Measurements from ENCODE around the gene PIAS2.
"Not testable (repeated sequence)": the region's sequence is repeated elsewhere in the genome, so short reads cannot be mapped to it uniquely, and the experiment has no call there.

The PIAS2 gene

DNA sequence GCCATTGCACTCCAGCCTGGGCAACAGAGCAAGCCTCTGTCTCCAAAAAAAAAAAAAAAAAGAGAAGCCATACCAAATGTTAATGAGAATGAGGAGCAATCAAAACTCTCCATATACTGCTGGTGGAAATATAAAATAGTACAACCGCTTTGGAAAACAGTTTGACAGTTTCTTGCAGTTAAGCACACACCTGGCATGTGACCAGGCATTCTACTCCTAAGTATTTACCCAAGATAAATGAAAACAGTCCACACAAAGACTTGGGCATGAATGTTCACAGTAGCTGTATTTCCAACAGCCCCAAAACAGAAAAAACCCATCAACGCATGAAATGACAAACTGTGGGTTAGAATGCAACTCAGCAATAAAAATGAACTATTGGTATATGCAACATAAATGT is 84.5 kb downstream of the PIAS2 start:
- no peak for DNase-seq (ENCODE audit: low spot score)
- FAIRE-seq: no peak

DNA sequence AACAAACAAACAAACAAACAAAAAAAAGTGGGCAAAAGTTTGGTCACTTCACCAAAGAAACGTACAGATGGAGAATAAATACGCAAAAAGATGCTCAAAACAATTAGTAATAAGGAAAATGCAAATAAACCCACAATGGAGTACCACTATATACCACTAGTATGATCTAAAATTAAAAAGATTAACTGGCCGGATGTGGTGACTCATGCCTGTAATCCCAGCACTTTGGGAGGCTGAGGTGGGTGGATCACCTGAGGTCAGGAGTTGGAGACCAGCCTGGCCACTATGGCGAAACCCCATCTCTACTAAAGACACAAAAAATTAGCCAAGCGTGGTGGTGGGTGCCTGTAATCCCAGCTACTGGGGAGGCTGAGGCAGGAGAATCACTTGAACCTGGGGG is 84.9 kb downstream of the PIAS2 start:
- not testable (repeated sequence) for DNase-seq (ENCODE audit: low spot score); FAIRE-seq

GRCh38 chr18:46831434-46831833 is 85.9 kb downstream of the PIAS2 start:
- FAIRE-seq (no peak), DNase-seq (ENCODE audit: low spot score) (no peak)

- no peak for FAIRE-seq
Measured at GRCh38 chr18:46830633-46831032, 86.7 kb downstream of the PIAS2 start.

DNA sequence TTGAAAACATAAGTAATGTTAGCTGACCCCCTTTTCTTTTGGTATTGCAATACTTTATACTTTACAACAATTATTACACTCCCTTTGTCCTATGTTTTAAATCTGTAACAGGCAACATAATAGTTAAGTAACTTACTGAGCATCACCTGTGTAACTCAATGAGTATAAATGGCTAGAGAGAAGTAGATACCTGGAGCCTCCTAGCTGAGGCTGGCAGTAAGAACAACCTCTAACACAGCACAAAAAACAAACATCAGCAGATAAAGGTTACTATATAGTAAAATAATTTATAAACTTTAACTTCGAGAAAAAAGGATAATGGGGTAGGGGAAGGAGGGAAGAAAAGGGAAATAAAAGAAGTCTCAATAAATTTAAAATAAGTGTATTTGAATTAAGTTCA is 87.4 kb downstream of the PIAS2 start:
- FAIRE-seq: no peak
- DNase-seq (ENCODE audit: low spot score): no peak

More at GRCh38 chr18:46830633-46831032, 86.7 kb downstream of the PIAS2 start:
- no peak for DNase-seq (ENCODE audit: low spot score)

- FAIRE-seq (no peak), DNase-seq (ENCODE audit: low spot score) (no peak)
Measured at GRCh38 chr18:46829531-46829930, 87.8 kb downstream of the PIAS2 start.

- no peak for DNase-seq (ENCODE audit: low spot score)
- no peak for FAIRE-seq
Measured at GRCh38 chr18:46821856-46822711, 95.2 kb downstream of the PIAS2 start.

DNA sequence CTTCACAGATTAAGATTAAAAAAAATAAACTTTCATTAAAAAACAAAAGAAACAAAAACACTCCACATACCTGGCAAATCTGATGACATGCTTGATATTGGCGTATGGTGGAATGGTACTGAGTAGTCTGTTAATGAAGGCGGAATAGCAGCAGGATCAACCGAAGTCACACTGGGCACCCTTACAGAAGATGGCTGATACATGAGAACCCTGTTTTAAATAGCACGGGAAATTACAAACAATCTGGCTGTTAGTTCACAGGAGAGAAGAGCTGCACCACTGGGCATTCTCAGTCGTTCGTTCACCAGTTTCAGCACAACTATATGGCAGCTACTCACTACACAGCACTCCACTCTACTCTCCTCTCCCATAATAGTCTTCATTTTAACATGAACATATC is 96.4 kb downstream of the PIAS2 start:
- FAIRE-seq: no peak
- no peak for DNase-seq (ENCODE audit: low spot score)

DNA sequence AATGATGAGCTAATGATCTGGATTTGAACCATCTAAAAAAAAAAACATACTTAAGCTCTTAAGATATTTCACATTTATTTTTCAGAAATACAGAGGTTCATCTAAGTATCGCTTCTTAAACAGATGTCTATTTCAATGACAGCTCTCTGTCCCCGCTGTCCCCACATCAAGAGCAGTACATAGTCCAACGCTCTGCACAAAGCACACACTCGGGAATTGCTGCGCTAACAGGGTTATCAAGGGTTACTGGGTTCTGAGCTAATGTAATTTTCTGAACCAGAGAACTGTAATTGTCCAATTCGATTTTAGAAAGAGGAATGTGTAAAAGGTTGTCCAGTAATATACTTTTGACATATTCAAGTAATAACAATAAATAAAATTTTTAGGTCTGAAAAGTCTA is 101.6 kb downstream of the PIAS2 start:
- DNase-seq (ENCODE audit: low spot score): no peak

DNA sequence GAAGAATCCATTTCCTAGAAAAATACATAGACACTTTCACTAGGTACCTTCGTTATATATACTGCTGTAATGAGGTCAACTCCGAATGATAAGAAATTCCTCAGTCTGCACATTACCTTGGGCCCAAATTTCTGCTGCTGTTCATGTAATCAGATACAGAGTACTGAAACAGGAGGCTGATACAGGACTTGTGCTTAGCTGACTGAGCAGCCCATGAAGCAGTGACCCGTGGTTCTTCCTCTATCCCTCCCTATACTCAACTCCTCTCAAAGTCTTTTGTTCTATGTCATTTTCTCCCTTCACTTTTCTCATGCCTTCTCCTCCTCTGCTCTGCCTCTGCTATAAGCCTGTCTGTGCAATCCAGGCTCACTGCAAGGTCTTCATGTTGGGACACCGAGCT is 102.9 kb downstream of the PIAS2 start:
- no peak for DNase-seq (ENCODE audit: low spot score)
- FAIRE-seq: no peak

More for the DNA sequence above, 101.6 kb downstream of the PIAS2 start:
- no peak for FAIRE-seq

DNA sequence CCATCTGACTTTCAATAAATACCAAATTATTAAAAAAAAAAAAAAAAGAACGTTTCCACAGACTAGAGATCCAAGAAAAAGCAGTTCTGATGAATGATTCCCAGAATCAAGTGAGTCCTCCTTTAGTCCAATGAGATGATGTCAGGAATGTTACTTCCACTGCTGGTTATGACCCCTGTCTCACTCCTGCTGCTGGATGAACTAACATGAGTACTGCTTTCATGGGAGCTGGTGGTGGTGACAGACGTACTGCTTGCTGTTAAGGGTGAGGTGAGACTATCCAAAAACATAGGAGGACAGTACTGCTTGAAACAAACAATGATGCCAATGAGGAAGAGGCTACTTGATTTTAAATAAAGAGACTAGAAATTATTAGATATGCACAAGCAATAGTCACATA is 105.0 kb downstream of the PIAS2 start:
- DNase-seq (ENCODE audit: low spot score): no peak
- FAIRE-seq: no peak

- FAIRE-seq (no peak), DNase-seq (ENCODE audit: low spot score) (no peak)
Measured at GRCh38 chr18:46810481-46811000, 106.8 kb downstream of the PIAS2 start.

DNA sequence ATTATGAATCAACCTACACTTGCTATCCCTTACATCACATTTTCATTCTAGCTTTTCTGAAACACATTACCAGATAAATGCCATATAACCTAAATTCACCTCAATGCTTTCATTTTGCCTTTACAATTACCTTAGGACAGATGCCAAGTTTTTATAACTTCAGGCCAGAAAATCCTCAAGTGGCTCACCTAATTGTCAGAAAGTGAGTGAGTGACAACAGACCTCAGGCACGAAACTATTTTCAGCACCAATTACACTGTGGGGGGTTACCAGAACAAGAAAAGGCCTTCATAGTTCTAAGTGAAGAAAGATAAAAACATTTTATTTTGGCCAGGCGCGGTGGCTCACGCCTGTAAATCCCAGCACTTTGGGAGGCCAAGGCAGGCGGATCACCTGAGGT is 108.2 kb downstream of the PIAS2 start:
- DNase-seq (ENCODE audit: low spot score): no peak
- FAIRE-seq: no peak

GRCh38 chr18:46795945-46796344 is 121.4 kb downstream of the PIAS2 start:
- not testable (repeated sequence) for DNase-seq (ENCODE audit: low spot score); FAIRE-seq

- DNase-seq (ENCODE audit: low spot score) (no peak), FAIRE-seq (no peak)
Measured at GRCh38 chr18:46794607-46795006, 122.7 kb downstream of the PIAS2 start.

- no peak for FAIRE-seq
- no peak for DNase-seq (ENCODE audit: low spot score)
Measured at GRCh38 chr18:46793565-46793964, 123.7 kb downstream of the PIAS2 start.

DNA sequence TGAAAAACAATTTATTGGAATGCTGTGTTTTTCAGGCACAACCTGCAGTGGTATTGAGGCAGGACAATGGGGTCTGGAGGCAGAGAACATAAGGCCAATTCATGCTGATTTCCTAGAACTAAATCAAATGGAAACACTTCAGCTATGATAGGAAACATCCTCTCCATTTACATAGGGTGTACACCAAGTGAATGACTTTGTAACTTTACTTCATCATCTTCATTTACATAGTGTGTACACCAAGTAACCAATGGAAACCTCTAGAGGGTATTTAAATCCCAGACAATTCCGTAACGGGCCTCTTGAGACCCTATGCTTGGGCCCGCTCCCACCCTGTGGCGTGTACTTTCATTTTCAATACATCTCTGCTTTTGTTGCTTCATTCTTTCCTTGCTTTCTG is 128.2 kb downstream of the PIAS2 start:
- DNase-seq (ENCODE audit: low spot score): no peak
- FAIRE-seq: no peak

DNA sequence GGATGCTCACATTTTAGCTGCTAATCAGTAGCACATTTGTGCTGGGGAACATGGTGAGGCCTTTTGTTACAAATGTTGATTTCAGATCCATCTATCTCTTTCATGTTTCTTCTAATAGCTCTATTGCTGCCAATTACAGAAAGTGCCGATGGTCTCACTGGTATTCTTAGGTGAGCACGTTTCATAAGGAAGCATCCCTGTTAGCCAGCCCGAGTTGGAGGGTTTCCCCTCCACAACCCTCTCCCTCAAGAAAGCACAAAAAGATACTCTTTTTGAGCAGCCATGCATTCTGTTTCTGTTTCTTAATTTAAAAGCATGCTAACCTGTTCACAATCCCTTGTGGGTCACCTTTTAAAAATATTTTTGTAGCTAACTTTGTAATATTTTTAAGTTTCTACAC is 129.6 kb downstream of the PIAS2 start:
- FAIRE-seq: no peak
- DNase-seq (ENCODE audit: low spot score): no peak

- no peak for FAIRE-seq
- DNase-seq (ENCODE audit: low spot score): no peak
Measured at GRCh38 chr18:46772357-46772756, 144.9 kb downstream of the PIAS2 start.

- no peak for DNase-seq (ENCODE audit: low spot score)
- no peak for FAIRE-seq
Measured at GRCh38 chr18:46771141-46771540, 146.2 kb downstream of the PIAS2 start.

DNA sequence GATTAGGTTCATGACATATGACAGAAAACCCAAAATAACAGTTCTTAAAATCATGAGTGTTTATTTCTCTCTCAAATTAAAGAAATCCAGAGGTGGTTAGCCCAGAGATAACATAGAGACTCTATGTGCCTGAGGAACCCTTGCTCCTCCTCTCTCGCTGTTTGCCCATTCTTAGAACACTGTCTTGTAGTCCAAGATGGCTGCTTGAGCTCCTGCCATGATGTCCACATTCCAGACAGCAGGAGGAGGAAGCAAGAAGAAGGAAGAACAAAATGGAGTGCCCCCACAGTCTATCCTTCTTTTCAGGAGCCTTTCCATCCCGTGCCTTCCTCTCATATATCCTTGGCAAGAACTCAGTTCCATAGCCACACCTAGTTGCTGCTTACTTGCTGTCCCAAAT is 146.6 kb downstream of the PIAS2 start:
- no peak for DNase-seq (ENCODE audit: low spot score)
- FAIRE-seq: no peak

DNA sequence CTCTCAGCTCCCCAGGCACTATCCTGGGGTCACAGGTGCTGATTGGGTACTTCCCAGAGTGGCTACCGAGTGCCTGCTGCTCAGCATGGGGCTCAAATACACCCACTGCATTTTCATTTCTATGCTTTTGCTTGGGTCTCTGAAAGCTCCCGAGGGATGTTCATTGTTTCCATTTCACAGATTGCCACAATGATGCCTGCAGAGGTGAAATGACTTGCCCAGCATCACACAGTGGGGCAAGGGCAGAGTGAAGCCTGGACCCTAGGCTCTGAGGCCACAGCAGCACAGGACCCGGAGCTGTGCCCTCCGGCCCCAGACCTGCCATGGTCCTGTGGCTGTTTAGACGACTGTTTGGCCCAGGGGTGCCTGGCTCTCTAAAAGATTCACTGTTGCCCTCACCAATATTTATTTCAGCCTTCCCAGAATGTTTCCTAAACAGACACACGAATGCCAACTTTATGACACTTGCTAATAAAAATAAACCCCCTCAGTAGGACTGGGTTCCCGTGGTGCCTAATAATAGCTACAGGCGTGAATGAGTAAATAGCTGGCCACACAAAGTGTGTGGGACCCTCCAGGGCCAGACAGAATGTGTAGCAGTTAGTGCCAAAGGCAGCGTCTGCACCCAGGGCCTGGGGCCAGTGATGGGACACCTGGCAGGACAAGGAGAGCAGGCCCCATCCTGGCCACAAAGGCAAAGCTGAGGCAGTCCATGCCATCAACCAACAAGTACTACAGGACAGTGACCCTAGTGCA is 149.0 kb downstream of the PIAS2 start:
- FAIRE-seq (no peak), DNase-seq (ENCODE audit: low spot score) (no peak)
